ENCODE measurements around the gene PAAF1.

DNA sequence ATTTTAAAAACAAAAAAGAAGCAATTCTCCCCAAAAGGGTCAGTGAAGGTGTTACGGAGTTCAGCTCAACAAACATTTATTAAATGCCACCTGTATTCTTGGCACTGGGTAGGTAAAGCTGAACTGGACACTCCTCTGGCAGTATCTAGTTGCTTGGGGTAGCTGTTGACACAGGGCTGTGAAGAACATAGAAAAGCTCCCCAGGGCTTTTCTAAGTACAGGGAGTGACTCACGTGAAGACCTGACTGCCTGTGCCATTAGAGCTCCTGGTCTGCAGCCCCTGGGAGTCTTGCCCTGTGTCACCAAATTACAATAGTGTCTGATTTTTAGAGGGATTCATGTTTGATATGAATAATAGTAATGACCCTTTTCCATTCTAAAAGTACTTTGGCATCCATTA lies 43.7 kb upstream of the PAAF1 start:
- no peak for TF ChIP-seq POLR2AphosphoS5 (IDR thresholded peaks at IDR 0.05; ENCODE audit: low read depth)
- TF ChIP-seq, protein P1, sequence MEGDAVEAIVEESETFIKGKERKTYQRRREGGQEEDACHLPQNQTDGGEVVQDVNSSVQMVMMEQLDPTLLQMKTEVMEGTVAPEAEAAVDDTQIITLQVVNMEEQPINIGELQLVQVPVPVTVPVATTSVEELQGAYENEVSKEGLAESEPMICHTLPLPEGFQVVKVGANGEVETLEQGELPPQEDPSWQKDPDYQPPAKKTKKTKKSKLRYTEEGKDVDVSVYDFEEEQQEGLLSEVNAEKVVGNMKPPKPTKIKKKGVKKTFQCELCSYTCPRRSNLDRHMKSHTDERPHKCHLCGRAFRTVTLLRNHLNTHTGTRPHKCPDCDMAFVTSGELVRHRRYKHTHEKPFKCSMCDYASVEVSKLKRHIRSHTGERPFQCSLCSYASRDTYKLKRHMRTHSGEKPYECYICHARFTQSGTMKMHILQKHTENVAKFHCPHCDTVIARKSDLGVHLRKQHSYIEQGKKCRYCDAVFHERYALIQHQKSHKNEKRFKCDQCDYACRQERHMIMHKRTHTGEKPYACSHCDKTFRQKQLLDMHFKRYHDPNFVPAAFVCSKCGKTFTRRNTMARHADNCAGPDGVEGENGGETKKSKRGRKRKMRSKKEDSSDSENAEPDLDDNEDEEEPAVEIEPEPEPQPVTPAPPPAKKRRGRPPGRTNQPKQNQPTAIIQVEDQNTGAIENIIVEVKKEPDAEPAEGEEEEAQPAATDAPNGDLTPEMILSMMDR (conservative IDR thresholded peaks at IDR 0.05; ENCODE audit: low read depth in 2 of 2): no peak
- TF ChIP-seq, protein P2, sequence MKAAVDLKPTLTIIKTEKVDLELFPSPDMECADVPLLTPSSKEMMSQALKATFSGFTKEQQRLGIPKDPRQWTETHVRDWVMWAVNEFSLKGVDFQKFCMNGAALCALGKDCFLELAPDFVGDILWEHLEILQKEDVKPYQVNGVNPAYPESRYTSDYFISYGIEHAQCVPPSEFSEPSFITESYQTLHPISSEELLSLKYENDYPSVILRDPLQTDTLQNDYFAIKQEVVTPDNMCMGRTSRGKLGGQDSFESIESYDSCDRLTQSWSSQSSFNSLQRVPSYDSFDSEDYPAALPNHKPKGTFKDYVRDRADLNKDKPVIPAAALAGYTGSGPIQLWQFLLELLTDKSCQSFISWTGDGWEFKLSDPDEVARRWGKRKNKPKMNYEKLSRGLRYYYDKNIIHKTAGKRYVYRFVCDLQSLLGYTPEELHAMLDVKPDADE (IDR thresholded peaks at IDR 0.05): no peak
- no peak for TF ChIP-seq EZH2 (IDR thresholded peaks at IDR 0.05; ENCODE audit: low read depth, unreplicated experiment)
- no peak for TF ChIP-seq ZNF331 (CRISPR knock-in tag; IDR thresholded peaks at IDR 0.05; ENCODE audit: low read depth)
- no peak for TF ChIP-seq REST (IDR thresholded peaks at IDR 0.05; ENCODE audit: unreplicated experiment)
- TF ChIP-seq ZNF462 (CRISPR knock-in tag; IDR thresholded peaks at IDR 0.05): no peak
- TF ChIP-seq CREB1 (CRISPR knock-in tag; IDR thresholded peaks at IDR 0.05; ENCODE audit: low read depth): no peak
- TF ChIP-seq EZH2phosphoT487 (IDR thresholded peaks at IDR 0.05; ENCODE audit: unreplicated experiment): no peak
- TF ChIP-seq JUNB (IDR thresholded peaks at IDR 0.05; ENCODE audit: unreplicated experiment): no peak
- no peak for TF ChIP-seq STAT1 (IDR thresholded peaks at IDR 0.05; ENCODE audit: unreplicated experiment)
